GM18498 (cell line): ENCODE measurements around the gene KRT82.
"Not testable (repeated sequence)": the region's sequence is repeated elsewhere in the genome, so short reads cannot be mapped to it uniquely, and the experiment has no call there.

Experiments used
- ATAC-seq: cut with Tn5 transposase; IDR thresholded peaks from one replicate; pipeline ENCODE4 v1.9.1; 2021; ENCODE audit warnings: mild to moderate bottlenecking, moderate library complexity; ENCODE audit not compliant: unreplicated experiment

Gene KRT82

GRCh38 chr12:52413202-52413601 is 7.1 kb upstream of the KRT82 start:
- no peak for ATAC-seq

- no peak for ATAC-seq
These were observed 5.7 kb upstream of the KRT82 start for GRCh38 chr12:52411815-52412214.

- ATAC-seq: not testable (repeated sequence)
These were observed 4.6 kb upstream of the KRT82 start for GRCh38 chr12:52410589-52411248.

- ATAC-seq: no peak
These were observed 1.8 kb upstream of the KRT82 start for GRCh38 chr12:52407918-52408317.

GRCh38 chr12:52404951-52405350 is 1.2 kb downstream of the KRT82 start:
- ATAC-seq: no peak

DNA sequence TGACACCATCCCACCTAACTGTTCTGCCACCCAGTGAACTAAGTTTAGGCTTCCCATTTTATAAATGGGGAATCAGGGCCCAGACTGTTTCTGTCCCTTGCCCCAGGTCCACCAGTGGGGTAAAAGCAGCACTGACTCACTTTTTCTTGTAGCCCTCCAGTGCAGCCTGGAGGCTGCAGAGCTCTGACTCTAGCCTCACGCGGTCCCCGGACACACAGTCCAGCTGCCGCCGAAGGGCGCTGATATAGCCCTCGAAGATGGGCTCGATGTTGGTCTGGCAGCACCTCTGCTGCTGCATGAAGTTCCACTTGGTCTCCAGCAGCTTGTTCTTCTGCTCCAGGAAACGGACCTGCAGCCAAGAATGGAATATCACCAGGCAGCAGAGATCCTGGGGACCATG is 2.6 kb downstream of the KRT82 start:
- no peak for ATAC-seq

DNA sequence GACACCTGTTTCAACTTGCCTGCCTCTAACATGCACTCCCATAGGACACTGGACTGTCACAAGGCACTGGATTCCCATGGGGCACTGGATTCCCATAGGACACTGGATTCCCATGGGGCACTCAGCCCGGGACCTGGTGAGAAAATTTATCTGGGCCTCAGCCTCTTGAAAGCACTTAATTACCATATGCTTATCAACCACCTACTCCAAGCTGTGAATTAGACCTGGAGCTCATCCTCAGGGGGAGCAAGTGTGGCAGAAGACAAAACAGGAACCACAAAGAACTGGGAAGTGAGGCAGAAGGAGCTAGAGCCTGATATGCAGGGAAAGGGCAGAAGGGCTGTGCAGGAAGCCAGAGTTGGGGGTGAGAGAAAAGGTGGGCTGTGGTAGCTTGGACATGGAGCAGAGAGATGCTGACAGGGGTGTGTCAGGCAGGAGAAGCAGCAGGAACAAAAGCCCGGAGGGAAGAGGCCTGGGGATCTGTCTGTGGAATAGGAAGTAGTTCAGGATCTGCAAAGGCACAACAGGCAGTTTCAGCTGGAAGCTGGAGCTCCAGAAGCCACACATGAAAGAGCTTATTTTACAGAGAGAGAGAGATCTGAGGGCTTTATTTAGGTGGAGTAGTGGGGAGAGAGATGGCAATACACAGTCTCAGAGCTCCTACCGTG is 3.1 kb downstream of the KRT82 start:
- ATAC-seq: no peak

DNA sequence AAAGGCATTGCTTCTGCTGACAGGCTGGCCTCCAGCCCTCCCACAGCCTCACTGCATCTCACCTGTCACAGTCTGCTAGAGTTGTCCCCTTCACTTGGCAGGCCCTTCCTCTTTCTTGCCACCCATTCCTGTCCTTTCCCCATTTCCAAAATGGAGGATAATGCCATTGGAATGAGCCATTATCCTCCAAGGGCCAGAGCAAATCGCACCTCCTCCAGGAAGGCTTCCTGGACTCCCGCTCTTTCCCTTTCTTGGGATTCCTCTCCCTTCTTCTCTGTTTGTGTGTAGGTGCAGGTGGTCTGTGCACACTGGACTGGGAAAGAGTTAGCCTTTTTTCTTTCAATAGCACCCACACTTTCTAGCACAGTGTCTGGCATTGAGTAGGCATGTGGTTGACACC is 3.8 kb downstream of the KRT82 start:
- no peak for ATAC-seq

DNA sequence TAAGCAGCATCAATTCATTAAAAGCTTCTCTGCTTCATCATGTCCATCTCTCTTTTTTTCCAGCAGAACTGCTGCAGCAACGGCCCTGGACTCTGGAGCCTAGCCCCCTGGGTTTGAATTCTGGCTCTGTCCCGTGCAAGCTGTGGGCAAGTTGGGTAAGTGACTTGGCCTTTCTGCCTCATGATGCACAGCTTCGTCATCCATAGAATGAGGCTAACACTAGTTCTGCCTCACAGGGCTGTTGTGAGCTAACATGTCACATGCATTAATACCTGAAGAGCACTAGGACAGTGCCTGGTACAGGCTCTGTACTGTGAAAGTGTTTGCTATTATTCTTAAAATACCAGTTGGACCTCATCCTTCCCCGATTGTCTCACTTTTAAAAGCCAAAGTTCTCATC is 4.2 kb downstream of the KRT82 start:
- ATAC-seq: no peak

GRCh38 chr12:52401526-52401925 is 4.6 kb downstream of the KRT82 start:
- no peak for ATAC-seq

DNA sequence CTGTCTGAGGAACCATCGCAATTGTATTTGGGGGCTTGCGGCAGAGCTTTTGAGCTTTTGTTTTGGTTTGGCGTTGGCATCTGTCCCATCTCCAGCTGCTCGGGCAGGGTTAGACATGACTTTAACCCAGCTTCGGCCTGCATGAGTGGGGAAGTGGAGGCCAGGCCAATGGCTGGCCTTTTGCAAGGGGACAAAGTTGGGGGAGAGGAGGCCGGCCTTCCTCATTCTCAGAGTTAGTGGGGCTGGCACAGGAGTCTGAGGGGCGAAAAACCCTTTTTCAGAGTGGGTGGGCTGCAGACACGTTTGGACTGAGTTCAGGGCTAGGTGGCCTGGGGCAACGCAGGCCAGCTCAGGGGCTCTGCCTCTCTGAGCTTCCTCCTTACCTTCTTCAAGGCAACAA is 5.2 kb downstream of the KRT82 start:
- ATAC-seq: no peak

GRCh38 chr12:52399756-52400155 is 6.4 kb downstream of the KRT82 start:
- ATAC-seq: no peak

DNA sequence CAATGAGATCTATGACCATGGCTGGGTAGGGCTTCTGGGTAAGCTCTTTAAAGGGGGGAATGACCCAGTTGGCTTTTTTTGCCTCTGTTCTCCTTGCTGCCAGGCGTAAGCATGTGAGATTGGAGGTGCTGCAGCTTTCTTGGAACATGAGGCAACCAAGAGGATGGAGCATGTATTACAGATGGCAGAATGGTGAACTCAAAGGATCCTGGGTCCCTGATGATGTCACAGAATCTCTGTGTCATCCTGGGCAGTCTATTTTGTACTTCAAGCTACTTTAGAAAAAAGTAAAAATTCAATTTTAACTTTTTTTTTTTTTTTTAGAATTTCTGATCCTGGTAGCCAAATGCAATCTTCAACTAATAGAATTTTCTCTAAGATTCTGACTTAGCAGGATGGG is 8.0 kb downstream of the KRT82 start:
- no peak for ATAC-seq

DNA sequence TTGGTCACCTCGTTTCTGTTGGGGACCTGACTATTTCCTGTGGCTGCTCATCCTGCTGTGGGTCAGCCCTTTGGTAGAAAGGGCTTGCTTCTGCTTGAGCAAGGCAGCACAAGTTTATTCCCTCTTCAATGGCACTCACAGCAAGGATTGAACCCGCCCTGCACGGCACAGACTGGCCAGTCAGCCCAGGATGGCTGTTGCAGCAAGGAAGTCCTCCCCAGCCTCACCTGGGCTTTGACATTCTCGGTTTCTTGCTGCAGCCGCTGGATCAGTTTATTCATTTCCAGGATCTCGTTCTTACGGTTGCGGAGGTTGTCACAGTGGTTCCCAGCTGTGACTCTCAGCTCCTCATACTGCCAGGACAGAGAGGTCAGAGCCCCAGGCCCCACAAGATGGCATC is 9.5 kb downstream of the KRT82 start:
- no peak for ATAC-seq

DNA sequence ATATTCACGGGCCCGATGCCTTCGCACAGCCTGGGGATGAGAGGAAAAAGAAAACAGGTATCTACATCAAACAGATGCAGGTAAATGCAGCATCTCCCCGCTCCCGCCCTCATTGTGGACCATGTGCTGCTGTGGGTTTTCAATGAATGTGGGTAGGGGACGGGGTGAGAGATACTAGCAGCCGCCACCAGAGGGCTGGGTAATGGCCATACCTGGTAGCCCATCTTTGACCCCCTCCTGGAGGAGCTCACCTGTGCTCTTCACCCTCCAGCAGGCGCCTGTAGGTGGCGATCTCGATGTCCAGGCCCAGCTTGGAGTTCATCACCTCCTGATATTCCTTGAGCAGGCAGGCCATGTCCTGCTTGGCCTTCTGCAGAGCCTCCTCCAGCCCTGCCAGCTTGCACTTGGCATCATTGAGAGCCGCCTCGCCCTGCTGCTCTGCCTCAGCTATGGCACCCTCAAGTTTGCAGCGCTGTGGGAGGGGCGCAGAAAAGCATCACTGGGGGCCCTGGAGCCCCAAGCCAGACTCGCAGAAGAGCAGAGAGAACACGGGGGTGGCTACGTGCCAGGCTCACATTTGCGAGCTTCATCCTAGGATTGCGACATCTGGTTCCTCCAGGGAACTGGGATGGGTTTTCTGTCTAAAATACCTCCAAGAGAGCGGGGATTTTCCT is 10.2 kb downstream of the KRT82 start:
- no peak for ATAC-seq

DNA sequence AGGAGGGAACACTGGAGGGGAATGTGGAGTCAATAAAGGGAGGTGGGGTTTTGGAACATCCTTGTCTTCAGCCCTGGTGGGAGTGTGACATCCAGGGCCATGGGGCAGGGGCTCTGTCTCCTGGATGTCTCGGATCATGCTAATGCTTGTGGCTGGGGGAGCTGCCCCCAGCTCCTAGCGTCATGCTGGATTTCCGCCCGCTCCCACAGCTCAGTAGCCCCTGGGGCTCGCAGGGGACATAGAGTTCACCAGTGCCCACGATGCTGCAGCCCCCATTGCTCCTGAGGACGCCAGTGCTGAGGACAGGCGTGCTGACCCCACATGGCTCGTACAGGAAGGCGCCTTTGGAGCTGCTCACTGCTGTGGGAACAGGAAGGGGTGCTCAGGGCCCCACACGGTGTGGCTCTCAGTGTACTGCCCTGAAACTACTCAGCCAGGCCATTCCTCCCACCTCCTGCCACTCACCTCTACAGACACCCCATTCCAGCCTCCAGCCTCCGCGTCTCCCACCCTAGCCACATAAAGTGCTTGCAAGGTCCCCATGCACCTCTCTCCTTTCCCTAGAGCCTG is 11.2 kb downstream of the KRT82 start:
- ATAC-seq: no peak

- ATAC-seq: no peak
These were observed 13.6 kb downstream of the KRT82 start for GRCh38 chr12:52392465-52393007.

GRCh38 chr12:52391618-52392002 is 14.5 kb downstream of the KRT82 start:
- no peak for ATAC-seq

DNA sequence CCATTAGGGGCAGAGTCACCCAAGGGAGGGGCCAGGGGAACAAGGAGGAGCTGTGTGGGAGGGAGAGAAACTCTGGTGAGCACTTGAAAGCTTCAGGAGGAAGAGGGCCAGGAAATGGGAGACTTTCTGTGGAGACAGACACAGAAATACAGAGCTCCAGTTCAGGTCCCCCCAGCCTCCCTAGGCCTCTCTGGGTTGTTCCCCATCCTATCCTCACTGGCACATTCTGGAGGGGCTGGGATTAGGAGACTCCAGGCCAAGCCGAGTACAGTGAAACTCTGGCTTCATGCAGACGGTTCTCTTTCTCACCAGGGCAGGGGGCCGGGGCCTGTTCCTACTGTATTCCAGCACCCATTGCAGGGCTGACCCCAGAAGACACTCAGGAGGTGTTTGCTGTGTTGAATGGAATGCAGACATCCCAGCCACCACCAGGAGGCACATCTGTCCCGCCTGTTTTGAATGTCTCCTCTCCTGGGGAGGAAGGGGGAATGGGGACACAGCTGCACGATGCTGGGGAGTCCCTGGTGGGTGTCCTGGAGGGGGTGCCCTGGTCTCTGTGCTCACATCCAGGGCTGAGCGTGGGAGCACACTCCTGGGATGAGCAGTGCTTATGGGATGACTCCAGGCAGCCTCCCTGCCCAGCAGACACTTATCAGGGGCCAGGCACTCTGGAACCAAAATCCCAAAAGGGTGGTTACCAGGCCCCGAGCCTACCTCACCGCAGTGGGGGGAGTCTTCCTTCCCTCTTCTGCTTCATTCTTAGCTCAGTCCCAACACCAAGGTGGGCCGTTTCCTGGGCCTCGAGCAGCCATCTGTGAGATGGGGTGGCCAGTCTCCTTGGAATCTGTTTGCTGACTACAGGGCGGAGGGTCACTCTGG is 15.2 kb downstream of the KRT82 start:
- no peak for ATAC-seq

GRCh38 chr12:52389313-52390207 is 16.6 kb downstream of the KRT82 start:
- ATAC-seq: no peak
